Testis (tissue), 3 donors: Measurements from ENCODE around the gene SLC27A2. TPM values are rescaled to one million over a fixed set of nuclear protein-coding genes. Genes with fewer than 3 reads are reported as not detected.

Experiments used
- DNase-seq: peaks from one replicate; pipeline ENCODE4 v3.0.0-alpha.2; 2019
- H3K27ac ChIP-seq, 2 donors: fragments of 200-600 bp; sonication (generic); one replicate each; pipeline ENCODE4 v1.5.1; 2019
- H3K27me3 ChIP-seq: fragments of 200-600 bp; sonication (generic); one replicate; pipeline ENCODE4 v1.5.1; 2019
- H3K36me3 ChIP-seq: fragments of 200-600 bp; sonication (generic); one replicate; pipeline ENCODE4 v1.5.1; 2017; ENCODE audit warnings: low read depth; ENCODE audit errors: missing control alignments
- H3K4me1 ChIP-seq: fragments of 200-600 bp; sonication (generic); one replicate; pipeline ENCODE4 v1.5.1; 2019
- H3K4me3 ChIP-seq, 2 donors: fragments of 200-600 bp; sonication (generic); one replicate each; pipeline ENCODE4 v1.5.1; 2017 to 2019
- H3K9me3 ChIP-seq: fragments of 200-600 bp; sonication (generic); one replicate; pipeline ENCODE4 v1.5.1; 2017
- CTCF ChIP-seq, 3 experiments: fragments of 450-650 bp in 2 of 3; fragments of 200-600 bp in 1 of 3; sonication (generic) in 1 of 3; IDR thresholded peaks; one replicate each; pipeline ENCODE4 v1.5.1; 2016 to 2019; ENCODE audit warnings: antibody characterized with exemption in 3 of 3, mild to moderate bottlenecking in 2 of 3, moderate library complexity in 1 of 3
- POLR2A ChIP-seq: fragments of 450-650 bp; IDR thresholded peaks from one replicate; pipeline ENCODE4 v1.6.1; 2017; ENCODE audit warnings: antibody characterized with exemption, mild to moderate bottlenecking, moderate library complexity
- WGBS, 2 donors: methylation state at CpG; one replicate each; pipeline ENCODE4 v1.1.5; 2018; 5-methylcytosine and 5-hydroxymethylcytosine counted together
- intact Hi-C: fragments of 100-400 bp; cut with DNase I; formaldehyde crosslinking; loops from one replicate; pipeline ENCODE4 v1.15.1; 2023; ENCODE audit warnings: low total_unique reads
- polyA plus RNA-seq: library from polyadenylated mRNA; stranded (reverse); fragments of 350-450 nt; fragmentation: Illumina TruSeq; extraction: RNeasy Lipid Tissue Mini Kit (QIAGEN cat#74804); gene quantifications from one replicate; pipeline ENCODE4 v1.2.3, GENCODE V29; 2014; ENCODE audit warnings: low read depth, low replicate concordance; ENCODE audit not compliant: insufficient read depth
- total RNA-seq, 2 donors: library from RNA; depleted of rRNA; stranded (reverse); fragments of >200 nt; gene quantifications; one replicate each; pipeline ENCODE4 v1.2.3, GENCODE V29; 2016

The SLC27A2 gene
- total and polyA plus RNA-seq, 3 donors from 2014 or later: 2.1 to 2.5 (median 2.2) TPM

- H3K9me3 ChIP-seq: no peaks in the 10 kb centered on the region
- intact Hi-C loops: no loop called here
- no peak for TF ChIP-seq POLR2A
- TF ChIP-seq CTCF (IDR thresholded peaks at IDR 0.05): no peak
Observed at GRCh38 chr15:50218691-50219090, 36.7 kb downstream of the SLC27A2 start.

GRCh38 chr15:50219820-50220219 is 37.8 kb downstream of the SLC27A2 start:
- TF ChIP-seq CTCF (IDR thresholded peaks at IDR 0.05) (no peak), POLR2A (no peak)
- H3K4me1 ChIP-seq: no peaks in the 10 kb centered on the region
- no peak overlapping the region for H3K4me3 ChIP-seq
- no peak overlapping the region for H3K27ac ChIP-seq
- no peaks in the 10 kb centered on the region for H3K9me3 ChIP-seq
- no peak for DNase-seq
- intact Hi-C loops: no loop called here
- H3K36me3 ChIP-seq: no peaks in the 10 kb centered on the region
- no peaks in the 10 kb centered on the region for H3K27me3 ChIP-seq
- WGBS, 2 donors: 88 to 92% methylated on average over 2 of the region's 2 CpGs

More at GRCh38 chr15:50218691-50219090, 36.7 kb downstream of the SLC27A2 start:
- DNase-seq: no peak
- H3K27ac ChIP-seq: no peak overlapping the region
- 66 to 80% methylated on average over 1 of the region's 1 CpG for WGBS, 2 donors
- H3K27me3 ChIP-seq: no peaks in the 10 kb centered on the region
- H3K4me1 ChIP-seq: no peaks in the 10 kb centered on the region
- no peak overlapping the region for H3K4me3 ChIP-seq
- no peaks in the 10 kb centered on the region for H3K36me3 ChIP-seq

- DNase-seq: no peak
- 70 to 89% methylated on average over 2 of the region's 2 CpGs for WGBS, 2 donors
- Histone ChIP-seq H3K4me3 (no peak overlapping the region), H3K27ac (no peak overlapping the region), H3K9me3 (no peaks in the 10 kb centered on the region), H3K27me3 (no peaks in the 10 kb centered on the region), H3K4me1 (no peaks in the 10 kb centered on the region), H3K36me3 (no peaks in the 10 kb centered on the region)
- TF ChIP-seq CTCF (IDR thresholded peaks at IDR 0.05) (no peak), POLR2A (no peak)
- intact Hi-C loops: no loop called here
Observed at GRCh38 chr15:50222181-50222580, 40.2 kb downstream of the SLC27A2 start.

- DNase-seq: no peak
- WGBS, 2 donors: 50 to 73% methylated on average over 5 of the region's 5 CpGs
- Histone ChIP-seq H3K9me3 (no peaks in the 10 kb centered on the region), H3K36me3 (no peaks in the 10 kb centered on the region), H3K27me3 (no peaks in the 10 kb centered on the region), H3K4me1 (no peaks in the 10 kb centered on the region), H3K27ac (no peak overlapping the region), H3K4me3 (no peak overlapping the region)
- intact Hi-C loops: no loop called here
- TF ChIP-seq POLR2A (no peak), CTCF (IDR thresholded peaks at IDR 0.05) (no peak)
Observed at GRCh38 chr15:50224606-50225005, 42.6 kb downstream of the SLC27A2 start.

GRCh38 chr15:50225057-50225456 is 43.1 kb downstream of the SLC27A2 start:
- TF ChIP-seq POLR2A (no peak), CTCF (IDR thresholded peaks at IDR 0.05) (no peak)
- H3K36me3 ChIP-seq: no peaks in the 10 kb centered on the region
- H3K27ac ChIP-seq: no peak overlapping the region
- no peak overlapping the region for H3K4me3 ChIP-seq
- WGBS, 2 donors: 90 to 98% methylated on average over 1 of the region's 1 CpG
- H3K9me3 ChIP-seq: no peaks in the 10 kb centered on the region
- intact Hi-C loops: no loop called here
- no peak for DNase-seq
- no peaks in the 10 kb centered on the region for H3K27me3 ChIP-seq
- no peaks in the 10 kb centered on the region for H3K4me1 ChIP-seq
